B cell (primary cell): ENCODE data around the gene TBX3. TPM values are rescaled to one million over a fixed set of nuclear protein-coding genes. Genes with fewer than 3 reads are reported as not detected.

Experiments
- ATAC-seq: fragments of 200-7000 bp; cut with Tn5 transposase; one replicate; pipeline ENCODE4 v1.10.0; 2021; ENCODE audit warnings: low read depth, mild to moderate bottlenecking, moderate number of reproducible peaks, moderate library complexity
- CTCF ChIA-PET: fragments of 350-600 bp; sonication (Branson Sonifier 250); formaldehyde crosslinking; loops from one replicate; lab custom pipeline; 2021; ENCODE audit warnings: antibody characterized with exemption, inconsistent platforms; lab: Charles Lee
- POLR2A ChIA-PET: fragments of 350-600 bp; sonication (Branson Sonifier 250); formaldehyde crosslinking; loops from one replicate; lab custom pipeline; 2021; ENCODE audit warnings: antibody characterized with exemption; lab: Charles Lee
- DNase-seq: peaks from one replicate; pipeline ENCODE4 v3.0.0; 2013
- H2AFZ ChIP-seq: 2 replicates; pipeline ENCODE4 v1.6.1; 2012; ENCODE audit warnings: mild to moderate bottlenecking, low read depth, low read length; ENCODE audit not compliant: insufficient read depth, poor library complexity, severe bottlenecking
- H3K27ac ChIP-seq, 2 donors: 1 replicate in 1 of 2; 2 replicates in 1 of 2; pipeline ENCODE4 v1.5.1; 2012 to 2013; ENCODE audit warnings: low read length in 2 of 2, mild to moderate bottlenecking in 2 of 2, moderate library complexity in 1 of 2
- H3K27me3 ChIP-seq, 4 experiments: fragments of 200-600 bp in 1 of 4; sonication (generic) in 1 of 4; replicated peaks in 1 of 4; 1 replicate in 2 of 4; 2 replicates in 2 of 4; pipeline versions ENCODE4 v1.6.1 to v1.7.0; 2013 to 2016; ENCODE audit warnings: low read length in 3 of 4, mild to moderate bottlenecking in 2 of 4, mixed read lengths in 1 of 4, moderate library complexity in 1 of 4; ENCODE audit not compliant: insufficient read depth in 4 of 4, control insufficient read depth in 3 of 4; ENCODE audit errors: control extremely low read depth in 1 of 4
- H3K36me3 ChIP-seq, 2 experiments: replicated peaks in 1 of 2; 1 replicate in 1 of 2; 2 replicates in 1 of 2; pipeline versions ENCODE4 v1.6.1 to v1.7.1; 2013; ENCODE audit warnings: low read length in 1 of 2; ENCODE audit not compliant: insufficient read depth in 2 of 2, control insufficient read depth in 1 of 2; ENCODE audit errors: control extremely low read depth in 1 of 2, extremely low read depth in 1 of 2
- H3K4me1 ChIP-seq, 2 donors: fragments of 200-600 bp in 1 of 2; sonication (generic) in 1 of 2; 1 replicate in 1 of 2; 2 replicates in 1 of 2; pipeline versions ENCODE4 v1.5.1 to v1.6.1; 2013 to 2017; ENCODE audit warnings: low read length in 2 of 2; ENCODE audit not compliant: control insufficient read depth in 2 of 2, insufficient read depth in 2 of 2
- H3K4me2 ChIP-seq: replicated peaks from 2 replicates; pipeline ENCODE3; 2012; ENCODE audit warnings: mild to moderate bottlenecking, low read depth, low read length; ENCODE audit not compliant: poor library complexity, severe bottlenecking
- H3K4me3 ChIP-seq, 5 experiments: fragments of 200-600 bp in 1 of 5; sonication (generic) in 1 of 5; 1 replicate in 3 of 5; 2 replicates in 2 of 5; pipeline versions ENCODE4 v1.5.1 to v1.7.0; 2011 to 2016; ENCODE audit warnings: low read length in 4 of 5, mild to moderate bottlenecking in 4 of 5, low read depth in 2 of 5, control low read depth in 1 of 5, moderate library complexity in 1 of 5; ENCODE audit not compliant: insufficient read depth in 1 of 5; ENCODE audit errors: control extremely low read depth in 1 of 5, extremely low read depth in 1 of 5
- H3K79me2 ChIP-seq: fragments of 200-600 bp; sonication (generic); one replicate; pipeline ENCODE4 v1.6.0; 2016; ENCODE audit warnings: low read length; ENCODE audit not compliant: control insufficient read depth, insufficient read depth
- H3K9ac ChIP-seq: fragments of 200-600 bp; sonication (generic); 2 replicates; pipeline ENCODE4 v1.6.1; 2017; ENCODE audit warnings: mild to moderate bottlenecking, low read length, moderate library complexity
- H3K9me3 ChIP-seq, 3 donors: one replicate each; pipeline versions ENCODE4 v1.6.1 to v1.7.1; 2013; ENCODE audit warnings: low read length in 2 of 3; ENCODE audit not compliant: control insufficient read depth in 2 of 3, insufficient read depth in 1 of 3; ENCODE audit errors: control extremely low read depth in 1 of 3
- H4K20me1 ChIP-seq: 2 replicates; pipeline ENCODE4 v1.6.0; 2012; ENCODE audit warnings: mild to moderate bottlenecking, low read length; ENCODE audit not compliant: insufficient read depth, control insufficient read depth, poor library complexity, severe bottlenecking
- H3K27ac Mint-ChIP-seq: one replicate; pipeline ENCODE4 v1.8.0; 2021; ENCODE audit warnings: mixed read lengths
- H3K27me3 Mint-ChIP-seq: one replicate; pipeline ENCODE4 v1.8.0; 2021; ENCODE audit warnings: mixed read lengths
- H3K4me1 Mint-ChIP-seq: one replicate; pipeline ENCODE4 v1.8.0; 2021; ENCODE audit warnings: mixed read lengths
- H3K4me3 Mint-ChIP-seq: one replicate; pipeline ENCODE4 v1.8.0; 2021; ENCODE audit warnings: mixed read lengths
- H3K9me3 Mint-ChIP-seq: one replicate; pipeline ENCODE4 v1.8.0; 2022; ENCODE audit warnings: mixed read lengths; ENCODE audit not compliant: insufficient read depth
- EZH2 ChIP-seq: IDR thresholded peaks from 2 replicates; pipeline ENCODE4 v1.6.1; 2012; ENCODE audit warnings: borderline replicate concordance, low read depth, mild to moderate bottlenecking, moderate library complexity, low read length; ENCODE audit not compliant: insufficient read depth, poor library complexity, severe bottlenecking
- WGBS: methylation state at CpG from one replicate; pipeline ENCODE4 v1.1.5; 2013; ENCODE audit warnings: missing lambda C conversion rate; ENCODE audit not compliant: insufficient coverage; 5-methylcytosine and 5-hydroxymethylcytosine counted together
- intact Hi-C: fragments of 100-400 bp; cut with micrococcal nuclease; formaldehyde crosslinking; loops from one replicate; pipeline ENCODE4 v1.10.0; 2022
- polyA plus RNA-seq: library from polyadenylated mRNA; depleted of rRNA; stranded (reverse); fragments of >200 nt; gene quantifications from 2 replicates; pipeline ENCODE4 v1.2.3, GENCODE V29; 2012
- total RNA-seq, 2 donors: library from RNA; stranded (reverse); fragments of 120-200 nt in 1 of 2; gene quantifications; 1 replicate in 1 of 2; 2 replicates in 1 of 2; pipeline versions ENCODE4 v1.2.3 to v1.2.4, GENCODE V29; 2013 to 2022
- TF ChIP-seq, protein P1 (sequence below): fragments of 200-600 bp; IDR thresholded peaks from one replicate; pipeline ENCODE4 v1.8.0; 2022; ENCODE audit warnings: antibody characterized with exemption, mild to moderate bottlenecking

Gene TBX3
- total and polyA plus RNA-seq, 2 donors (not counting 1 experiment from before 2014, with no cell fraction given): not detected

DNA sequence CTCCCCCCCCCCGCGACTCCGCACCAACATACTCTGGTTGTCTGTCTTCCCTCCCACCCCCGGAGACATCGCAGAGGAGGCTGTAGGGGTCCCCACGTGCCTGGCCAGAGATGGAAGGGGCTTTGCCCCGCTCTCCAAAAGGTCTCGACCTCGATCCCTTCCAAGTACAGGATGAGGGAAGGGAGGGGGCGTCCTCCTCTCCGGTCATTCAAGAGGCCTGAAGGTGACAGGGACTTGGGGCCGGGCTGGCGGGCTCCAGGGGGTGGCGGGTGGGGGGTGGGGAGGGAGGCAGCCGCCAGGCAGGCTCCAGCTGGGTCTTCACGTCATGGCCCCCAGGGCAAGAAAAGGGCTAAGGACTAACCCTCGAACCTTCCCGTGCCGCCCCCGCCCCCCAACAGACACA is 15.1 kb downstream of the TBX3 start:
- no peak overlapping the region for H3K4me2 ChIP-seq
- peaks cover 0 to 66% (median 29%) of the 10 kb centered on the region in 4 experiments for H3K27me3 ChIP-seq
- Mint-ChIP-seq H3K27ac (no peak overlapping the region), H3K4me3 (no peak overlapping the region), H3K4me1 (no peaks in the 10 kb centered on the region), H3K27me3 (peaks cover 69% of the 10 kb centered on the region), H3K9me3 (no peaks in the 10 kb centered on the region)
- WGBS: no CpG with 5 or more reads among the region's 20 CpGs
- H4K20me1 ChIP-seq: no peaks in the 10 kb centered on the region
- no peak overlapping the region for H3K9ac ChIP-seq
- ChIA-PET CTCF (no interaction called here), POLR2A (no interaction called here)
- H3K9me3 ChIP-seq: peaks cover 0 to 21% (median 2%) of the 10 kb centered on the region in 3 donors
- intact Hi-C loops: no loop called here
- TF ChIP-seq, protein P1, sequence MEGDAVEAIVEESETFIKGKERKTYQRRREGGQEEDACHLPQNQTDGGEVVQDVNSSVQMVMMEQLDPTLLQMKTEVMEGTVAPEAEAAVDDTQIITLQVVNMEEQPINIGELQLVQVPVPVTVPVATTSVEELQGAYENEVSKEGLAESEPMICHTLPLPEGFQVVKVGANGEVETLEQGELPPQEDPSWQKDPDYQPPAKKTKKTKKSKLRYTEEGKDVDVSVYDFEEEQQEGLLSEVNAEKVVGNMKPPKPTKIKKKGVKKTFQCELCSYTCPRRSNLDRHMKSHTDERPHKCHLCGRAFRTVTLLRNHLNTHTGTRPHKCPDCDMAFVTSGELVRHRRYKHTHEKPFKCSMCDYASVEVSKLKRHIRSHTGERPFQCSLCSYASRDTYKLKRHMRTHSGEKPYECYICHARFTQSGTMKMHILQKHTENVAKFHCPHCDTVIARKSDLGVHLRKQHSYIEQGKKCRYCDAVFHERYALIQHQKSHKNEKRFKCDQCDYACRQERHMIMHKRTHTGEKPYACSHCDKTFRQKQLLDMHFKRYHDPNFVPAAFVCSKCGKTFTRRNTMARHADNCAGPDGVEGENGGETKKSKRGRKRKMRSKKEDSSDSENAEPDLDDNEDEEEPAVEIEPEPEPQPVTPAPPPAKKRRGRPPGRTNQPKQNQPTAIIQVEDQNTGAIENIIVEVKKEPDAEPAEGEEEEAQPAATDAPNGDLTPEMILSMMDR: no peak
- no peak for TF ChIP-seq EZH2
- no peak overlapping the region for H3K27ac ChIP-seq
- H3K36me3 ChIP-seq: no peaks in the 10 kb centered on the region
- no peak overlapping the region for H2AFZ ChIP-seq
- H3K4me1 ChIP-seq: no peaks in the 10 kb centered on the region
- DNase-seq (no peak), ATAC-seq (no peak)
- H3K79me2 ChIP-seq: no peaks in the 10 kb centered on the region
- H3K4me3 ChIP-seq: no peak overlapping the region

DNA sequence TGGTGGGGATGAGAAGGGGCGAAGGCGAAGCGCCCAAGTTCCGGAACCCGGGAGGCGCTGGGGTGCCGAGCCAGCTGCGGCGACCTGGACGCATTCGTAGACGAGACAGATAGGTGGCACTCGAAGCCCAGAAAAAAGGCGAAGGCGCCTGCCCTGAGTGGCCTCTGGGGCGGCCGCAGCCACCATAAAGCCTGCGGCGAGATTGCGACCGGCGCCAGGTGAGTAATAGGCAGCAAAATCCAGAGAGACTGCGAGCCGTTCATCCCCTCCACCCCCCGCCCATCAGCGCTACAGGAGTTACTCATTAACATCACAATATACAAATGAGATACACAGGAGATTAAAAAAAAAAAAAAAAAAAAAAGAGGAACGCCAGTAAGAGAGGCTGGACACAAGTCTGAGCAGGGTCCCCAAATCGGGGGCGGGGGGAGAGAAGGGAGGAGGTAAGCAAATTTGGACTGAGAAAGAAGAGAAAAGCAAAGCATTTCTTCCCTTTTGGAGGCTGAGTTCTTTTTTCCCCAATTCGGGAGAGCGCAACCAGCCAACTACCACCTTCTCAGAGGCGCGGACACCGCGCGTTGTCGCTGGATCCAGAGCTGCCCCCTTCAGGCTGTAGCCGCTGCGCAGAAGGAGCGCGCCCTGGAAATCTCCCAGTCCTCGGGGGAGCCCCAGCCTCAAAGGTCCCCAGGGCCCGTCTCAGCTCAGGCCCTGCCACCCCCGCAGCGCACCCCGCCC is 15.7 kb downstream of the TBX3 start:
- Histone ChIP-seq H4K20me1 (no peaks in the 10 kb centered on the region), H2AFZ (no peak overlapping the region), H3K79me2 (no peaks in the 10 kb centered on the region), H3K9ac (no peak overlapping the region), H3K4me2 (no peak overlapping the region), H3K36me3 (no peaks in the 10 kb centered on the region), H3K27ac (no peak overlapping the region), H3K4me3 (no peak overlapping the region), H3K9me3 (peaks cover 0 to 20% (median 2%) of the 10 kb centered on the region in 3 donors), H3K27me3 (peaks cover 0 to 63% (median 29%) of the 10 kb centered on the region in 4 experiments), H3K4me1 (no peaks in the 10 kb centered on the region)
- Mint-ChIP-seq H3K27me3 (peaks cover 69% of the 10 kb centered on the region), H3K9me3 (no peaks in the 10 kb centered on the region), H3K4me3 (no peak overlapping the region), H3K4me1 (no peaks in the 10 kb centered on the region), H3K27ac (no peak overlapping the region)
- POLR2A ChIA-PET: no interaction called here
- WGBS: 4% methylated on average over 31 of the region's 46 CpGs
- CTCF ChIA-PET: no interaction called here
- no peak for ATAC-seq
- no peak for DNase-seq
- intact Hi-C loops: no loop called here
- no peak for TF ChIP-seq EZH2
- TF ChIP-seq, protein P1: no peak
